ENCODE data around the gene TRAPPC8.

GRCh38 chr18:31789409-31789808 lies 153.5 kb downstream of the TRAPPC8 start:
- TF ChIP-seq POLR2A (IDR thresholded peaks at IDR 0.05), result no peak
- TF ChIP-seq, protein P1, sequence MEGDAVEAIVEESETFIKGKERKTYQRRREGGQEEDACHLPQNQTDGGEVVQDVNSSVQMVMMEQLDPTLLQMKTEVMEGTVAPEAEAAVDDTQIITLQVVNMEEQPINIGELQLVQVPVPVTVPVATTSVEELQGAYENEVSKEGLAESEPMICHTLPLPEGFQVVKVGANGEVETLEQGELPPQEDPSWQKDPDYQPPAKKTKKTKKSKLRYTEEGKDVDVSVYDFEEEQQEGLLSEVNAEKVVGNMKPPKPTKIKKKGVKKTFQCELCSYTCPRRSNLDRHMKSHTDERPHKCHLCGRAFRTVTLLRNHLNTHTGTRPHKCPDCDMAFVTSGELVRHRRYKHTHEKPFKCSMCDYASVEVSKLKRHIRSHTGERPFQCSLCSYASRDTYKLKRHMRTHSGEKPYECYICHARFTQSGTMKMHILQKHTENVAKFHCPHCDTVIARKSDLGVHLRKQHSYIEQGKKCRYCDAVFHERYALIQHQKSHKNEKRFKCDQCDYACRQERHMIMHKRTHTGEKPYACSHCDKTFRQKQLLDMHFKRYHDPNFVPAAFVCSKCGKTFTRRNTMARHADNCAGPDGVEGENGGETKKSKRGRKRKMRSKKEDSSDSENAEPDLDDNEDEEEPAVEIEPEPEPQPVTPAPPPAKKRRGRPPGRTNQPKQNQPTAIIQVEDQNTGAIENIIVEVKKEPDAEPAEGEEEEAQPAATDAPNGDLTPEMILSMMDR (IDR thresholded peaks at IDR 0.05), result no peak
